HT1080 (cell line): ENCODE data around the gene SMAD3. TPM values are rescaled to one million over a fixed set of nuclear protein-coding genes. Genes with fewer than 3 reads are reported as not detected.

Experiments
- DNase-seq: peaks from one replicate; pipeline ENCODE4 v3.0.0-alpha.2; 2015; ENCODE audit warnings: low read depth
- total RNA-seq: library from RNA; depleted of rRNA; stranded (reverse); fragments of >200 nt; shearing (Covaris generic); gene quantifications from 2 replicates; pipeline ENCODE4 v1.2.3, GENCODE V29; 2014; rRNA removed

Gene SMAD3
- total RNA-seq, 1 experiment from 2014 or later, result 39.2 TPM

GRCh38 chr15:67225336-67225735 lies 159.9 kb downstream of the SMAD3 start:
- DNase-seq, result no peak

- no peak for DNase-seq
These were observed 162.0 kb downstream of the SMAD3 start for GRCh38 chr15:67227431-67227830.

- no peak for DNase-seq
These were observed 162.4 kb downstream of the SMAD3 start for GRCh38 chr15:67227846-67228245.

- no peak for DNase-seq
These were observed 162.9 kb downstream of the SMAD3 start for GRCh38 chr15:67228286-67228685.

GRCh38 chr15:67230504-67230903 lies 165.1 kb downstream of the SMAD3 start:
- no peak for DNase-seq

- DNase-seq, result no peak
These were observed 167.2 kb downstream of the SMAD3 start for GRCh38 chr15:67232591-67232990.

GRCh38 chr15:67240235-67241131 lies 175.1 kb downstream of the SMAD3 start:
- DNase-seq, result peak; percentile 4

- DNase-seq, result no peak
These were observed 175.9 kb downstream of the SMAD3 start for GRCh38 chr15:67241132-67241855.

- no peak for DNase-seq
These were observed 177.3 kb downstream of the SMAD3 start for GRCh38 chr15:67242708-67243111.

Other genes with a start within 250 kb of the SMAD3 start
- 48.0 and 48.1 TPM in 2 replicates for gene AAGAB, start 189.1 kb downstream of the SMAD3 start, total RNA-seq
- 3.5 and 5.0 TPM in 2 replicates for gene IQCH, start 189.2 kb downstream of the SMAD3 start, total RNA-seq